H1 (cell line): ENCODE measurements around the gene UBL4B. TPM values are rescaled to one million over a fixed set of nuclear protein-coding genes. Genes with fewer than 3 reads are reported as not detected.

Experiments used
- CTCF ChIA-PET: fragments of 300-600 bp; sonication (Branson Sonifier 250); formaldehyde crosslinking; loops from one replicate; lab custom pipeline; 2021; ENCODE audit not compliant: partially characterized antibody; lab: Charles Lee
- POLR2A ChIA-PET: fragments of 300-600 bp; sonication (Branson Sonifier 250); formaldehyde crosslinking; loops from one replicate; lab custom pipeline; 2021; ENCODE audit warnings: inconsistent platforms; ENCODE audit not compliant: partially characterized antibody; lab: Charles Lee
- DNase-seq, 2 experiments: peaks; one replicate each; pipeline versions ENCODE4 v3.0.0 to v3.0.0-alpha.2; 2010 to 2022; ENCODE audit warnings: low spot score in 2 of 2, low read depth in 1 of 2, mixed read lengths in 1 of 2
- FAIRE-seq: peaks from 2 replicates; lab custom pipeline; 2011; peaks lifted over from hg19 to GRCh38; lab: Jason Lieb, UNC
- H2AFZ ChIP-seq: 2 replicates; pipeline ENCODE4 v1.8.1; 2012; ENCODE audit warnings: low read length, inconsistent platforms
- H2AK5ac ChIP-seq: 2 replicates; pipeline ENCODE4 v1.6.1; 2013; ENCODE audit warnings: low read depth, low read length
- H2BK120ac ChIP-seq: replicated peaks from 2 replicates; pipeline ENCODE3; 2013; ENCODE audit warnings: low read depth, low read length, inconsistent platforms
- H2BK12ac ChIP-seq: 2 replicates; pipeline ENCODE4 v1.6.1; 2013; ENCODE audit warnings: low read depth, low read length
- H2BK15ac ChIP-seq: 2 replicates; pipeline ENCODE4 v1.6.1; 2013; ENCODE audit warnings: low read length
- H2BK20ac ChIP-seq: 2 replicates; pipeline ENCODE4 v1.6.1; 2013; ENCODE audit warnings: low read length
- H2BK5ac ChIP-seq: 2 replicates; pipeline ENCODE4 v1.6.1; 2013; ENCODE audit warnings: low read depth, low read length
- H3K14ac ChIP-seq: 2 replicates; pipeline ENCODE4 v1.6.1; 2013; ENCODE audit warnings: inconsistent platforms; ENCODE audit not compliant: insufficient read length
- H3K18ac ChIP-seq: 2 replicates; pipeline ENCODE4 v1.6.1; 2013; ENCODE audit warnings: low read length; ENCODE audit errors: extremely low read depth
- H3K23ac ChIP-seq: 2 replicates; pipeline ENCODE4 v1.6.1; 2013; ENCODE audit warnings: inconsistent platforms; ENCODE audit not compliant: insufficient read length
- H3K23me2 ChIP-seq: 2 replicates; pipeline ENCODE4 v1.6.1; 2013; ENCODE audit warnings: low read depth, low read length
- H3K27ac ChIP-seq: 2 replicates; pipeline ENCODE4 v1.6.1; 2011; ENCODE audit warnings: low read depth, low read length, inconsistent platforms
- H3K27me3 ChIP-seq, 4 experiments: replicated peaks in 1 of 4; 1 replicate in 1 of 4; 2 replicates in 3 of 4; pipeline versions ENCODE4 v1.6.1 to v1.8.1; 2011 to 2013; ENCODE audit warnings: low read length in 3 of 4, mild to moderate bottlenecking in 3 of 4, inconsistent platforms in 2 of 4, mixed read lengths in 2 of 4, moderate library complexity in 1 of 4; ENCODE audit not compliant: control insufficient read depth in 3 of 4, insufficient read depth in 3 of 4; ENCODE audit errors: extremely low read depth in 1 of 4
- H3K36me3 ChIP-seq, 4 experiments: 2 replicates each; pipeline versions ENCODE4 v1.6.1 to v1.8.1; 2011 to 2013; ENCODE audit warnings: mild to moderate bottlenecking in 4 of 4, low read length in 3 of 4, moderate library complexity in 2 of 4, control low read depth in 1 of 4, inconsistent platforms in 1 of 4; ENCODE audit not compliant: insufficient read depth in 4 of 4, control insufficient read depth in 2 of 4
- H3K4ac ChIP-seq: replicated peaks from 2 replicates; pipeline ENCODE3; 2013; ENCODE audit warnings: low read length, low read depth, mixed read lengths, inconsistent platforms; ENCODE audit not compliant: insufficient read length
- H3K4me1 ChIP-seq, 4 experiments: replicated peaks in 1 of 4; 1 replicate in 1 of 4; 2 replicates in 3 of 4; pipeline versions ENCODE4 v1.6.1 to v1.8.1; 2011 to 2013; ENCODE audit warnings: low read length in 3 of 4, inconsistent platforms in 2 of 4, mixed read lengths in 1 of 4; ENCODE audit not compliant: insufficient read depth in 4 of 4, control insufficient read depth in 3 of 4
- H3K4me2 ChIP-seq, 2 experiments: 2 replicates each; pipeline versions ENCODE4 v1.6.1 to v1.8.1; 2011 to 2013; ENCODE audit warnings: low read depth in 2 of 2, low read length in 2 of 2, control low read depth in 1 of 2, inconsistent platforms in 1 of 2, mild to moderate bottlenecking in 1 of 2; ENCODE audit not compliant: insufficient read depth in 1 of 2
- H3K4me3 ChIP-seq, 4 experiments: fragments of 200-600, 300-600 bp in 1 of 4; sonication (generic), shearing (Covaris generic), sonication (Bioruptor Twin) in 1 of 4; 2 replicates each; pipeline versions ENCODE4 v1.5.1 to v1.8.1; 2011 to 2016; ENCODE audit warnings: low read length in 4 of 4, low read depth in 3 of 4, control low read depth in 2 of 4, inconsistent platforms in 2 of 4, mild to moderate bottlenecking in 2 of 4, mixed read lengths in 1 of 4, moderate library complexity in 1 of 4; ENCODE audit not compliant: insufficient read depth in 2 of 4; ENCODE audit errors: extremely low read depth in 1 of 4
- H3K56ac ChIP-seq: replicated peaks from 2 replicates; pipeline ENCODE3; 2013; ENCODE audit warnings: low read depth, mild to moderate bottlenecking, mixed read lengths, low read length, inconsistent platforms; ENCODE audit not compliant: insufficient read length
- H3K79me1 ChIP-seq: 2 replicates; pipeline ENCODE4 v1.6.1; 2013; ENCODE audit warnings: low read depth, low read length, control low read depth
- H3K79me2 ChIP-seq, 2 experiments: 2 replicates each; pipeline versions ENCODE4 v1.6.1 to v1.8.1; 2012 to 2013; ENCODE audit warnings: low read length in 2 of 2, mild to moderate bottlenecking in 2 of 2, inconsistent platforms in 1 of 2; ENCODE audit not compliant: insufficient read depth in 2 of 2, control insufficient read depth in 1 of 2
- H3K9ac ChIP-seq, 4 experiments: replicated peaks in 1 of 4; 1 replicate in 1 of 4; 2 replicates in 3 of 4; pipeline versions ENCODE4 v1.6.1 to v1.8.1; 2011 to 2013; ENCODE audit warnings: low read depth in 3 of 4, low read length in 3 of 4, control low read depth in 2 of 4, mild to moderate bottlenecking in 2 of 4, moderate library complexity in 2 of 4, inconsistent platforms in 1 of 4; ENCODE audit errors: extremely low read depth in 1 of 4
- H3K9me3 ChIP-seq, 2 experiments: 2 replicates each; pipeline versions ENCODE4 v1.6.1 to v1.8.1; 2012 to 2013; ENCODE audit warnings: mild to moderate bottlenecking in 2 of 2, moderate library complexity in 2 of 2, control low read depth in 1 of 2, inconsistent platforms in 1 of 2, low read depth in 1 of 2, low read length in 1 of 2, mixed read lengths in 1 of 2; ENCODE audit not compliant: insufficient read depth in 2 of 2
- H4K20me1 ChIP-seq, 2 experiments: replicated peaks in 1 of 2; 2 replicates each; pipeline versions ENCODE3 to v1.8.1; 2011 to 2013; ENCODE audit warnings: inconsistent platforms in 2 of 2, low read length in 2 of 2, mild to moderate bottlenecking in 1 of 2; ENCODE audit not compliant: insufficient read depth in 2 of 2, control insufficient read depth in 1 of 2
- H4K5ac ChIP-seq: 2 replicates; pipeline ENCODE4 v1.6.1; 2013; ENCODE audit warnings: low read length, low read depth, mixed read lengths, inconsistent platforms; ENCODE audit not compliant: insufficient read length
- H4K8ac ChIP-seq: 2 replicates; pipeline ENCODE4 v1.8.0; 2013; ENCODE audit warnings: mild to moderate bottlenecking, moderate library complexity, low read length, inconsistent platforms; ENCODE audit not compliant: insufficient read depth; ENCODE audit errors: extremely low read depth
- H4K91ac ChIP-seq: replicated peaks from 2 replicates; pipeline ENCODE3; 2013; ENCODE audit warnings: low read length, mixed read lengths, inconsistent platforms; ENCODE audit not compliant: insufficient read length
- CREB1 ChIP-seq: IDR thresholded peaks from 2 replicates; pipeline ENCODE4 v1.6.1; 2012; ENCODE audit warnings: inconsistent platforms
- EZH2 ChIP-seq: fragments of 200-600 bp; sonication (generic); IDR thresholded peaks from 2 replicates; pipeline ENCODE4 v1.7.1; 2012; ENCODE audit warnings: low read depth, mild to moderate bottlenecking, moderate library complexity, low read length, inconsistent platforms; ENCODE audit not compliant: severe bottlenecking
- GTF2F1 ChIP-seq: IDR thresholded peaks from 2 replicates; pipeline ENCODE4 v1.6.1; 2012; ENCODE audit warnings: low read depth, low read length, improper control_type of control experiment, borderline replicate concordance
- JUND ChIP-seq: IDR thresholded peaks from 2 replicates; pipeline ENCODE4 v1.6.1; 2011; ENCODE audit warnings: mild to moderate bottlenecking, improper control_type of control experiment, low read length
- MAFK ChIP-seq: IDR thresholded peaks from 2 replicates; pipeline ENCODE4 v1.6.1; 2012; ENCODE audit warnings: low read depth, mild to moderate bottlenecking, improper control_type of control experiment, low read length
- SP1 ChIP-seq: IDR thresholded peaks from 2 replicates; pipeline ENCODE4 v1.6.1; 2011; ENCODE audit warnings: low read depth, low read length
- WGBS, 2 experiments: shearing (Covaris generic) in 1 of 2; methylation state at CpG; one replicate each; pipeline versions ENCODE4 v1.1.6 to v1.1.7; 2013 to 2015; ENCODE audit warnings: low lambda C conversion rate in 2 of 2, mixed read lengths in 2 of 2, inconsistent platforms in 1 of 2, low coverage in 1 of 2, missing lambda C conversion rate in 1 of 2; ENCODE audit not compliant: insufficient replicate concordance in 2 of 2, insufficient coverage in 1 of 2, insufficient read length in 1 of 2; ENCODE audit errors: extremely low coverage in 1 of 2, missing lambda C conversion rate in 1 of 2; 5-methylcytosine and 5-hydroxymethylcytosine counted together
- polyA plus RNA-seq, 7 experiments: library from polyadenylated mRNA; depleted of rRNA in 3 of 7; stranded (reverse) in 5 of 7; unstranded in 2 of 7; fragments of >200 nt in 5 of 7; fragments of 200-250 nt in 2 of 7; gene quantifications; 1 replicate in 5 of 7; 2 replicates in 1 of 7; 4 replicates in 1 of 7; pipeline versions ENCODE4 v1.2.1 to v1.2.3, GENCODE V29; 2011 to 2013; ENCODE audit warnings: missing spikeins in 2 of 7, mixed read lengths in 2 of 7
- total RNA-seq: library from RNA; stranded (reverse); fragmentation: NEBNext Ultra II Directional; extraction: Animal tissue kit (Norgen Biotek cat#: 25700); gene quantifications from 2 replicates; pipeline ENCODE4 v1.2.1, GENCODE V29; 2021

Gene UBL4B
- total and polyA plus RNA-seq, 2 of the 8 experiments (the other 6 are each of a cell fraction or from before 2014, with no cell fraction given), result 0.11 TPM; not detected in 1

DNA sequence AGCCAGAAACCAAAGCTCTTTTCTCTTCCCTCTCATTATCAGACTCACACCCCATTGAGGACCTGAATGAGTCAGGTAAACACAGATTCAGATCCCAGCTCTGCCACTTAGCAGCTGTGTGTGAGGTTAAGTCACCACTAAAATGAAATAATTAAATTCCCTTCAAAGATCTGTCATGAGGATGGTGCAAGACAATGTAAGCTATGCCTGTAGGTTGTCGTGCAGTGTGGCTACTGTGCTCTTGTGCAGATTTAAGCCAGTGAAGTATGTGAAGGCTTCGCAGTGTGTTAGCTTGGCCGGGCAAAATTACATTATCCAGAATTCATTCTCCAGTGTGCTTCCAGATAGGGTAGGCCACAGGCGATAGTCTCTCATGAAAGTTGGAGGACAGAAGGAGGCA lies 13.6 kb downstream of the UBL4B start:
- Histone ChIP-seq H3K56ac (no peak overlapping the region), H3K23me2 (no peaks in the 10 kb centered on the region), H2BK12ac (no peak overlapping the region), H2AFZ (no peak overlapping the region), H3K27me3 (peaks cover 2 to 12% (median 8%) of the 10 kb centered on the region in 4 experiments; a peak in 5 of 7 replicates), H4K20me1 (no peaks in the 10 kb centered on the region), H4K8ac (no peak overlapping the region), H2BK5ac (no peak overlapping the region), H2BK20ac (no peak overlapping the region), H3K79me1 (no peaks in the 10 kb centered on the region), H3K9ac (no peak overlapping the region), H3K79me2 (no peaks in the 10 kb centered on the region), H3K4me3 (no peak overlapping the region), H3K36me3 (no peaks in the 10 kb centered on the region), H3K23ac (no peak overlapping the region), H3K9me3 (peaks cover under 1 to 7% of the 10 kb centered on the region in 2 experiments; a peak in 1 of 4 replicates), H2AK5ac (no peak overlapping the region), H3K14ac (no peak overlapping the region), H3K18ac (no peak overlapping the region), H3K4ac (no peak overlapping the region), H2BK120ac (no peak overlapping the region), H3K4me1 (peaks cover 0 to 10% (median 4%) of the 10 kb centered on the region in 4 experiments; a peak in 6 of 7 replicates), H4K5ac (no peak overlapping the region), H4K91ac (no peak overlapping the region), H3K27ac (no peak overlapping the region), H2BK15ac (no peak overlapping the region), H3K4me2 (no peak overlapping the region)
- DNase-seq, result no peak
- FAIRE-seq, result no peak
- ChIA-PET CTCF (interaction anchor here (0.5 to 6.0 kb wide), 6 partner anchors 9 to 386 kb away, joined by 3 to 33 read pairs (median 6); no protein-coding TSS in a partner anchor), POLR2A (no interaction called here)
- WGBS, 2 experiments, result 94% methylated on average over 4 of the region's 4 CpGs; no CpG with 5 or more reads in 1 of the 2 experiments
- TF ChIP-seq MAFK (no peak), JUND (no peak), GTF2F1 (no peak), EZH2 (no peak), CREB1 (no peak), SP1 (no peak)
